GM23338 (cell line): ENCODE measurements around the gene GRIK2. TPM values are rescaled to one million over a fixed set of nuclear protein-coding genes. Genes with fewer than 3 reads are reported as not detected.
A peak's percentile ranks its signal among the peaks of the same experiment; 100 is the strongest.

Source experiments
- ATAC-seq: fragments of 200-7000 bp; cut with Tn5 transposase; 3 replicates; pipeline ENCODE4 v1.9.1; 2020
- DNase-seq: peaks from one replicate; pipeline ENCODE4 v3.0.0-alpha.2; 2015; ENCODE audit warnings: low spot score
- H2AFZ ChIP-seq: fragments of 200-600 bp; sonication (generic); 2 replicates; pipeline ENCODE4 v1.8.0; 2016; ENCODE audit warnings: antibody characterized with exemption, mild to moderate bottlenecking, moderate library complexity
- H3F3A ChIP-seq: fragments of 200-600 bp; sonication (generic); replicated peaks from 2 replicates; pipeline ENCODE4 v1.8.0; 2017; ENCODE audit warnings: antibody characterized with exemption, mixed run types, low read depth
- H3K27ac ChIP-seq: fragments of 200-600 bp; sonication (generic); 2 replicates; pipeline ENCODE4 v1.6.1; 2016; ENCODE audit warnings: low read depth
- H3K27me3 ChIP-seq: fragments of 200-600 bp; sonication (generic); 2 replicates; pipeline ENCODE4 v1.8.0; 2016; ENCODE audit warnings: mild to moderate bottlenecking, mixed run types, moderate library complexity; ENCODE audit not compliant: insufficient read depth
- H3K36me3 ChIP-seq: fragments of 200-600 bp; sonication (generic); 2 replicates; pipeline ENCODE4 v1.8.0; 2016; ENCODE audit warnings: mild to moderate bottlenecking; ENCODE audit not compliant: insufficient read depth
- H3K4me1 ChIP-seq: fragments of 200-600 bp; sonication (generic); 2 replicates; pipeline ENCODE4 v1.8.0; 2016; ENCODE audit warnings: mild to moderate bottlenecking, moderate library complexity; ENCODE audit not compliant: insufficient read depth
- H3K4me2 ChIP-seq: fragments of 200-600 bp; sonication (generic); 2 replicates; pipeline ENCODE4 v1.7.1; 2017; ENCODE audit warnings: mixed run types
- H3K4me3 ChIP-seq: fragments of 200-600 bp; sonication (generic); 2 replicates; pipeline ENCODE4 v1.6.1; 2016; ENCODE audit warnings: mixed run types
- H3K79me2 ChIP-seq: fragments of 200-600 bp; sonication (generic); replicated peaks from 2 replicates; pipeline ENCODE4 v1.8.0; 2017; ENCODE audit warnings: mild to moderate bottlenecking; ENCODE audit not compliant: insufficient read depth
- H3K9me2 ChIP-seq: fragments of 200-600 bp; sonication (generic); 2 replicates; pipeline ENCODE4 v1.8.0; 2017; ENCODE audit not compliant: insufficient read depth
- H4K20me1 ChIP-seq: fragments of 200-600 bp; sonication (generic); replicated peaks from 2 replicates; pipeline ENCODE4 v1.8.0; 2017; ENCODE audit warnings: mild to moderate bottlenecking; ENCODE audit not compliant: insufficient read depth
- H3K27ac Mint-ChIP-seq: 2 replicates; pipeline ENCODE4 v1.8.0; 2020; ENCODE audit warnings: inconsistent platforms, mild to moderate bottlenecking, moderate library complexity, mixed read lengths
- H3K27me3 Mint-ChIP-seq: 3 replicates; pipeline ENCODE4 v1.8.0; 2022; ENCODE audit warnings: low read depth, mild to moderate bottlenecking, moderate library complexity, mixed read lengths, inconsistent platforms; ENCODE audit not compliant: insufficient read depth, poor library complexity
- H3K36me3 Mint-ChIP-seq: 3 replicates; pipeline ENCODE4 v1.8.0; 2021; ENCODE audit warnings: low read depth, mild to moderate bottlenecking, inconsistent platforms, moderate library complexity, mixed read lengths
- H3K4me1 Mint-ChIP-seq: 3 replicates; pipeline ENCODE4 v1.8.0; 2020; ENCODE audit warnings: mild to moderate bottlenecking, inconsistent platforms, mixed read lengths
- H3K4me3 Mint-ChIP-seq: 3 replicates; pipeline ENCODE4 v1.8.0; 2021; ENCODE audit warnings: moderate library complexity, mild to moderate bottlenecking, inconsistent platforms, mixed read lengths
- H3K9me3 Mint-ChIP-seq: 3 replicates; pipeline ENCODE4 v1.8.0; 2020; ENCODE audit warnings: moderate library complexity, mild to moderate bottlenecking, inconsistent platforms, mixed read lengths
- CREB1 ChIP-seq: fragments of 250-450 bp; sonication (Bioruptor Pico); IDR thresholded peaks from 2 replicates; pipeline ENCODE4 v1.5.0; 2020; ENCODE audit warnings: low read depth, mild to moderate bottlenecking, moderate library complexity
- CTCF ChIP-seq, 2 experiments: fragments of 200-600 bp in 1 of 2; sonication (generic) in 1 of 2; conservative IDR thresholded peaks; 2 replicates each; pipeline versions ENCODE4 v1.5.1 to v1.6.1; 2016 to 2017; ENCODE audit warnings: antibody characterized with exemption in 2 of 2, low read depth in 2 of 2, mild to moderate bottlenecking in 2 of 2, moderate library complexity in 1 of 2
- ETS1 ChIP-seq: IDR thresholded peaks from 2 replicates; pipeline ENCODE4 v1.6.1; 2016; ENCODE audit warnings: antibody characterized with exemption
- EZH2 ChIP-seq: fragments of 200-600 bp; sonication (generic); IDR thresholded peaks from one replicate; pipeline ENCODE4 v1.8.0; 2017; ENCODE audit warnings: antibody characterized with exemption, mild to moderate bottlenecking, low read depth; ENCODE audit not compliant: unreplicated experiment
- EZH2phosphoT487 ChIP-seq: fragments of 200-600 bp; sonication (generic); IDR thresholded peaks from one replicate; pipeline ENCODE4 v1.8.1; 2018; ENCODE audit warnings: antibody characterized with exemption; ENCODE audit not compliant: unreplicated experiment
- JUNB ChIP-seq: IDR thresholded peaks from one replicate; pipeline ENCODE4 v1.6.1; 2016; ENCODE audit warnings: antibody characterized with exemption; ENCODE audit not compliant: unreplicated experiment
- NANOG ChIP-seq: IDR thresholded peaks from 2 replicates; pipeline ENCODE4 v1.6.1; 2016; ENCODE audit warnings: antibody characterized with exemption, borderline replicate concordance
- POLR2AphosphoS5 ChIP-seq: IDR thresholded peaks from 2 replicates; pipeline ENCODE4 v1.6.1; 2016; ENCODE audit warnings: antibody characterized with exemption, low read depth
- REST ChIP-seq: IDR thresholded peaks from one replicate; pipeline ENCODE4 v1.6.1; 2018; ENCODE audit warnings: antibody characterized with exemption; ENCODE audit not compliant: unreplicated experiment
- STAT1 ChIP-seq: IDR thresholded peaks from one replicate; pipeline ENCODE4 v1.6.1; 2016; ENCODE audit warnings: antibody characterized with exemption; ENCODE audit not compliant: unreplicated experiment
- ZNF114 ChIP-seq: fragments of 250-450 bp; sonication (Bioruptor Pico); IDR thresholded peaks from 2 replicates; pipeline ENCODE4 v1.5.0; 2020; ENCODE audit warnings: mild to moderate bottlenecking, moderate library complexity
- ZNF331 ChIP-seq: fragments of 250-450 bp; sonication (Bioruptor Pico); IDR thresholded peaks from 2 replicates; pipeline ENCODE4 v1.5.0; 2020; ENCODE audit warnings: low read depth, mild to moderate bottlenecking, moderate library complexity
- ZNF462 ChIP-seq: fragments of 250-450 bp; sonication (Bioruptor Pico); IDR thresholded peaks from 2 replicates; pipeline ENCODE4 v1.5.0; 2020; ENCODE audit warnings: mild to moderate bottlenecking, moderate library complexity
- polyA plus RNA-seq: library from polyadenylated mRNA; unstranded; fragments of >200 nt; fragmentation: Nextera tagmentation; extraction: Ambion mirVana; gene quantifications from 2 replicates; pipeline ENCODE4 v1.2.1, GENCODE V29; 2016
- total RNA-seq: library from RNA; depleted of rRNA; stranded (reverse); fragments of >200 nt; shearing (Covaris generic); gene quantifications from 2 replicates; pipeline ENCODE4 v1.2.3, GENCODE V29; 2014

Gene GRIK2
- total and polyA plus RNA-seq, 2 experiments from 2014 or later: 0.73 to 3.0 TPM

- peak; percentile 70 for ATAC-seq
Observed at GRCh38 chr6:101776919-101777350, 383.4 kb downstream of the GRIK2 start.

More at GRCh38 chr6:101776919-101777350, 383.4 kb downstream of the GRIK2 start:
- Histone ChIP-seq H2AFZ (peak overlapping the region; percentile 79; the same call in 1 of the 2 replicates), H4K20me1 (no peaks in the 10 kb centered on the region), H3K4me2 (no peak overlapping the region; the same call in 1 of the 2 replicates), H3K4me3 (no peak overlapping the region), H3K27ac (no peak overlapping the region), H3K9me2 (no peaks in the 10 kb centered on the region), H3K36me3 (no peaks in the 10 kb centered on the region), H3K79me2 (no peaks in the 10 kb centered on the region), H3K4me1 (peaks cover 16% of the 10 kb centered on the region), H3F3A (no peaks in the 10 kb centered on the region), H3K27me3 (no peaks in the 10 kb centered on the region)
- Mint-ChIP-seq H3K27me3 (no peaks in the 10 kb centered on the region), H3K27ac (no peak overlapping the region; the same call in 1 of the 2 replicates), H3K36me3 (peaks cover 2% of the 10 kb centered on the region; the same call in 1 of the 3 replicates), H3K4me1 (peaks cover 17% of the 10 kb centered on the region), H3K4me3 (no peak overlapping the region), H3K9me3 (no peaks in the 10 kb centered on the region)
- DNase-seq: no peak
- no peak for TF ChIP-seq STAT1
- TF ChIP-seq CREB1 (CRISPR knock-in tag): no peak
- no peak for TF ChIP-seq NANOG
- no peak for TF ChIP-seq ZNF331 (CRISPR knock-in tag)
- no peak for TF ChIP-seq EZH2
- no peak for TF ChIP-seq ETS1
- no peak for TF ChIP-seq EZH2phosphoT487
- TF ChIP-seq POLR2AphosphoS5: no peak
- no peak for TF ChIP-seq JUNB
- TF ChIP-seq ZNF462 (CRISPR knock-in tag): no peak
- no peak for TF ChIP-seq CTCF (conservative IDR thresholded peaks at IDR 0.05; ENCODE audit: low read depth in 2 of 2)
- no peak for TF ChIP-seq ZNF114 (CRISPR knock-in tag)
- TF ChIP-seq REST: no peak
